ENCODE measurements around the gene KRT86. TPM values are rescaled to one million over a fixed set of nuclear protein-coding genes. Genes with fewer than 3 reads are reported as not detected.
"Not testable (repeated sequence)": the region's sequence is repeated elsewhere in the genome, so short reads cannot be mapped to it uniquely, and the experiment has no call there.

KRT86 gene
- total and polyA plus RNA-seq, 2 experiments from 2014 or later = 0.11 to 0.16 TPM

GRCh38 chr12:52313926-52314325, 39.5 kb downstream of the KRT86 start:
- no peaks in the 10 kb centered on the region for H3K9me3 ChIP-seq (ENCODE audit: low read depth)
- no peak overlapping the region for H3K4me3 ChIP-seq
- H3K9ac ChIP-seq = no peak overlapping the region
- TF ChIP-seq EZH2 (IDR thresholded peaks at IDR 0.05; ENCODE audit: insufficient read depth, poor library complexity, severe bottlenecking) (no peak), EZH2phosphoT487 (IDR thresholded peaks at IDR 0.05; ENCODE audit: insufficient read depth, low read depth) (no peak)
- H3K4me1 ChIP-seq (ENCODE audit: insufficient read depth) = peaks cover 9% of the 10 kb centered on the region
- DNase-seq = no peak
- 82 to 84% methylated on average over 7 to 9 of the region's 9 CpGs for WGBS, 2 experiments (ENCODE audit: low coverage in 1 of 2, low lambda C conversion rate in 2 of 2, missing lambda C conversion rate in 2 of 2)
- no peaks in the 10 kb centered on the region for H4K20me1 ChIP-seq (ENCODE audit: insufficient read depth)
- no peak overlapping the region for H3K27ac ChIP-seq
- H3K4me2 ChIP-seq (ENCODE audit: unreplicated experiment) = no peak overlapping the region
- H2AFZ ChIP-seq = no peak overlapping the region
- H3K27me3 ChIP-seq (replicated peaks; ENCODE audit: insufficient read depth) = 0 out of 2 replicates have a peak, but pooled peaks cover 2% of the 10 kb centered on the region
- H3K79me2 ChIP-seq (ENCODE audit: insufficient read depth) = no peaks in the 10 kb centered on the region
- H3F3A ChIP-seq (ENCODE audit: insufficient read depth) = 0 out of 2 replicates have a peak, but pooled peaks cover 4% of the 10 kb centered on the region
- in situ Hi-C loops (cut with MboI) = no loop called here
- no peaks in the 10 kb centered on the region for H3K36me3 ChIP-seq (ENCODE audit: low read depth)
- no peaks in the 10 kb centered on the region for H3K9me2 ChIP-seq (ENCODE audit: insufficient read depth)

- Histone ChIP-seq H3K36me3 (ENCODE audit: low read depth) (no peaks in the 10 kb centered on the region), H3K9me2 (ENCODE audit: insufficient read depth) (no peaks in the 10 kb centered on the region), H3K79me2 (ENCODE audit: insufficient read depth) (no peaks in the 10 kb centered on the region), H3K4me3 (no peak overlapping the region), H3K4me2 (ENCODE audit: unreplicated experiment) (no peak overlapping the region), H3K9me3 (ENCODE audit: low read depth) (no peaks in the 10 kb centered on the region), H4K20me1 (ENCODE audit: insufficient read depth) (no peaks in the 10 kb centered on the region), H3K27me3 (replicated peaks; ENCODE audit: insufficient read depth) (peaks cover 8% of the 10 kb centered on the region), H2AFZ (no peak overlapping the region), H3F3A (ENCODE audit: insufficient read depth) (0 out of 2 replicates have a peak, but pooled peaks cover 4% of the 10 kb centered on the region), H3K27ac (no peak overlapping the region), H3K9ac (no peak overlapping the region), H3K4me1 (ENCODE audit: insufficient read depth) (peaks cover 9% of the 10 kb centered on the region)
- in situ Hi-C loops (cut with MboI) = no loop called here
- no peak for DNase-seq
- 79 to 82% methylated on average over 13 of the region's 13 CpGs for WGBS, 2 experiments (ENCODE audit: low coverage in 1 of 2, low lambda C conversion rate in 2 of 2, missing lambda C conversion rate in 2 of 2)
- no peak for TF ChIP-seq EZH2phosphoT487 (IDR thresholded peaks at IDR 0.05; ENCODE audit: insufficient read depth, low read depth)
- no peak for TF ChIP-seq EZH2 (IDR thresholded peaks at IDR 0.05; ENCODE audit: insufficient read depth, poor library complexity, severe bottlenecking)
Observed at GRCh38 chr12:52314511-52314910, 40.1 kb downstream of the KRT86 start.

GRCh38 chr12:52315721-52316120, 41.3 kb downstream of the KRT86 start:
- in situ Hi-C loops (cut with MboI); H3K4me3 ChIP-seq; H3K27ac ChIP-seq; H3K36me3 ChIP-seq (ENCODE audit: low read depth); H3K9me3 ChIP-seq (ENCODE audit: low read depth); H4K20me1 ChIP-seq (ENCODE audit: insufficient read depth); DNase-seq; H3K4me2 ChIP-seq (ENCODE audit: unreplicated experiment); H3K9ac ChIP-seq; H3K79me2 ChIP-seq (ENCODE audit: insufficient read depth); H3K4me1 ChIP-seq (ENCODE audit: insufficient read depth); H3K9me2 ChIP-seq (ENCODE audit: insufficient read depth); H3F3A ChIP-seq (ENCODE audit: insufficient read depth); H2AFZ ChIP-seq: not testable (repeated sequence)
- H3K27me3 ChIP-seq (replicated peaks; ENCODE audit: insufficient read depth) = peaks cover 19% of the 10 kb centered on the region
- WGBS, 2 experiments (ENCODE audit: low coverage in 1 of 2, low lambda C conversion rate in 2 of 2, missing lambda C conversion rate in 2 of 2) = 50 to 58% methylated on average over 9 of the region's 9 CpGs

DNA sequence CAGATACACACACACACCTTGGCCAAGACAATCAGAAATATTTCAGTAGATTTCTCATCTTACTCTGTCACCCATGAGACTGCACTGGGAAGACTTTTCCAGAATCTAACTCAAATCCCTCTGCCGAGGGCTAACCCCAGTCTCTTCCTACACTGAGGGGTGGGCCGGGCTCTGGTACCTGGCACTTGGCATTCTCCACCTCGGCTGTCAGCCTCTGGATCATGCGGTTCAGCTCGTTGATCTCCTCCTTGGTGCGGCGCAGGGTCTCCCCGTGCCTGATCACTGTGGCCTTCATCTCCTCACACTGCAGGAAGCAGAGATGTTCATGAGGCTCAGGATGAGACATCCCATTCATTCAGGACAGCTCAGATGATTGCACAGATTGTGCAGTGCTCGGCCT, 41.8 kb downstream of the KRT86 start:
- H3K27me3 ChIP-seq (replicated peaks; ENCODE audit: insufficient read depth) = peaks cover 19% of the 10 kb centered on the region

GRCh38 chr12:52316701-52317100, 42.3 kb downstream of the KRT86 start:
- TF ChIP-seq EZH2phosphoT487 (IDR thresholded peaks at IDR 0.05; ENCODE audit: insufficient read depth, low read depth) (no peak), EZH2 (IDR thresholded peaks at IDR 0.05; ENCODE audit: insufficient read depth, poor library complexity, severe bottlenecking) (no peak)
- Histone ChIP-seq H3K36me3 (ENCODE audit: low read depth) (no peaks in the 10 kb centered on the region), H3K9me2 (ENCODE audit: insufficient read depth) (no peaks in the 10 kb centered on the region), H3K4me2 (ENCODE audit: unreplicated experiment) (no peak overlapping the region), H3K9me3 (ENCODE audit: low read depth) (no peaks in the 10 kb centered on the region), H3K4me1 (ENCODE audit: insufficient read depth) (peaks cover under 1% of the 10 kb centered on the region), H3F3A (ENCODE audit: insufficient read depth) (no peaks in the 10 kb centered on the region), H3K27me3 (replicated peaks; ENCODE audit: insufficient read depth) (peaks cover 22% of the 10 kb centered on the region), H3K9ac (no peak overlapping the region), H3K79me2 (ENCODE audit: insufficient read depth) (no peaks in the 10 kb centered on the region), H3K4me3 (no peak overlapping the region), H3K27ac (no peak overlapping the region), H2AFZ (no peak overlapping the region), H4K20me1 (ENCODE audit: insufficient read depth) (no peaks in the 10 kb centered on the region)
- in situ Hi-C loops (cut with MboI) = no loop called here
- no peak for DNase-seq
- 85 to 86% methylated on average over 11 of the region's 11 CpGs for WGBS, 2 experiments (ENCODE audit: low coverage in 1 of 2, low lambda C conversion rate in 2 of 2, missing lambda C conversion rate in 2 of 2)

More for the DNA sequence above, 41.8 kb downstream of the KRT86 start:
- Histone ChIP-seq H3K4me1 (ENCODE audit: insufficient read depth) (peaks cover 5% of the 10 kb centered on the region), H3K27ac (no peak overlapping the region), H3F3A (ENCODE audit: insufficient read depth) (no peaks in the 10 kb centered on the region), H3K79me2 (ENCODE audit: insufficient read depth) (no peaks in the 10 kb centered on the region), H3K36me3 (ENCODE audit: low read depth) (no peaks in the 10 kb centered on the region), H3K9me3 (ENCODE audit: low read depth) (no peaks in the 10 kb centered on the region), H4K20me1 (ENCODE audit: insufficient read depth) (no peaks in the 10 kb centered on the region), H3K4me3 (no peak overlapping the region), H3K9ac (no peak overlapping the region), H3K4me2 (ENCODE audit: unreplicated experiment) (no peak overlapping the region), H3K9me2 (ENCODE audit: insufficient read depth) (no peaks in the 10 kb centered on the region), H2AFZ (no peak overlapping the region)
- in situ Hi-C loops (cut with MboI) = no loop called here
- 81 to 82% methylated on average over 9 of the region's 9 CpGs for WGBS, 2 experiments (ENCODE audit: low coverage in 1 of 2, low lambda C conversion rate in 2 of 2, missing lambda C conversion rate in 2 of 2)
- DNase-seq = no peak
- no peak for TF ChIP-seq EZH2 (IDR thresholded peaks at IDR 0.05; ENCODE audit: insufficient read depth, poor library complexity, severe bottlenecking)
- TF ChIP-seq EZH2phosphoT487 (IDR thresholded peaks at IDR 0.05; ENCODE audit: insufficient read depth, low read depth) = no peak
